Activated naive CD4-positive, alpha-beta T cell treated with anti-CD3 and anti-CD28 coated beads, Interleukin-2, amount 10 ng/mL, durations not matched to agents 7 days and 5 days (primary cell): ENCODE measurements around the gene NABP2.

Experiments
- CTCF ChIA-PET: fragments of 350-600 bp; sonication (Branson Sonifier 250); formaldehyde crosslinking; loops from one replicate; lab custom pipeline; 2021; ENCODE audit warnings: antibody characterized with exemption; lab: Charles Lee
- DNase-seq: peaks from one replicate; pipeline ENCODE4 v3.0.0-alpha.2; 2020
- H3K27ac Mint-ChIP-seq: one replicate; pipeline ENCODE4 v1.8.0; 2021; ENCODE audit warnings: mild to moderate bottlenecking, moderate library complexity, mixed read lengths
- H3K27me3 Mint-ChIP-seq: one replicate; pipeline ENCODE4 v1.8.0; 2021; ENCODE audit warnings: mild to moderate bottlenecking, mixed read lengths
- H3K36me3 Mint-ChIP-seq: one replicate; pipeline ENCODE4 v1.8.0; 2021; ENCODE audit warnings: mixed read lengths
- H3K4me1 Mint-ChIP-seq: one replicate; pipeline ENCODE4 v1.8.0; 2021; ENCODE audit warnings: mixed read lengths
- H3K4me3 Mint-ChIP-seq: one replicate; pipeline ENCODE4 v1.8.0; 2021; ENCODE audit warnings: mild to moderate bottlenecking, moderate library complexity, mixed read lengths
- H3K9me3 Mint-ChIP-seq: one replicate; pipeline ENCODE4 v1.8.0; 2021; ENCODE audit warnings: mixed read lengths

NABP2 gene

GRCh38 chr12:56221232-56221756, 2.8 kb upstream of the NABP2 start:
- CTCF ChIA-PET: interaction anchor here (0.8 to 4.1 kb wide), 11 partner anchors 15 to 281 kb away, joined by 3 to 34 read pairs (median 5); partner anchors contain the start of genes ESYT1, SMARCC2 and ZC3H10
- peaks cover 11% of the 10 kb centered on the region for H3K36me3 Mint-ChIP-seq
- no peaks in the 10 kb centered on the region for H3K9me3 Mint-ChIP-seq
- peak overlapping the region; percentile 99 for H3K4me3 Mint-ChIP-seq
- H3K27me3 Mint-ChIP-seq: no peaks in the 10 kb centered on the region
- H3K4me1 Mint-ChIP-seq: peaks cover 54% of the 10 kb centered on the region
- no peak for DNase-seq
- peak overlapping the region; percentile 93 for H3K27ac Mint-ChIP-seq

- Mint-ChIP-seq H3K36me3 (peaks cover 8% of the 10 kb centered on the region), H3K9me3 (no peaks in the 10 kb centered on the region), H3K27me3 (no peaks in the 10 kb centered on the region), H3K4me3 (peak within 1 kb of the TSS; percentile 99), H3K4me1 (peaks cover 53% of the 10 kb centered on the region), H3K27ac (peak within 1 kb of the TSS; percentile 93)
- DNase-seq: peak; percentile 95
- CTCF ChIA-PET: interaction anchor here (0.6 to 4.1 kb wide), 19 partner anchors 12 to 281 kb away, joined by 3 to 34 read pairs (median 4); partner anchors contain the start of genes ANKRD52, ESYT1, SMARCC2 and ZC3H10
Observed at GRCh38 chr12:56221757-56222530, 2.2 kb upstream of the NABP2 start, which contains the start of gene RNF41. Gene RNF41 (minus strand): TSS chr12:56221922. CDS start chr12:56214047, 7,875 bp downstream.

GRCh38 chr12:56222531-56222895, 1.6 kb upstream of the NABP2 start:
- Mint-ChIP-seq H3K4me1 (peaks cover 53% of the 10 kb centered on the region), H3K27me3 (no peaks in the 10 kb centered on the region), H3K9me3 (no peaks in the 10 kb centered on the region), H3K36me3 (peaks cover 8% of the 10 kb centered on the region), H3K4me3 (peak overlapping the region; percentile 99), H3K27ac (peak overlapping the region; percentile 93)
- no peak for DNase-seq
- CTCF ChIA-PET: interaction anchor here (0.6 to 4.1 kb wide), 14 partner anchors 11 to 282 kb away, joined by 3 to 34 read pairs (median 4); partner anchors contain the start of genes ANKRD52, ESYT1, SMARCC2 and ZC3H10

GRCh38 chr12:56223571-56224101, 506 bp upstream of the NABP2 start:
- peak overlapping the region; percentile 81 for H3K27ac Mint-ChIP-seq
- CTCF ChIA-PET: interaction anchor here (1.4 to 4.1 kb wide), 3 partner anchors 17 to 34 kb away, joined by 7 to 34 read pairs (median 17); partner anchors contain the start of gene SMARCC2
- H3K27me3 Mint-ChIP-seq: no peaks in the 10 kb centered on the region
- no peak for DNase-seq
- no peaks in the 10 kb centered on the region for H3K9me3 Mint-ChIP-seq
- peaks cover 8% of the 10 kb centered on the region for H3K36me3 Mint-ChIP-seq
- peaks cover 53% of the 10 kb centered on the region for H3K4me1 Mint-ChIP-seq
- H3K4me3 Mint-ChIP-seq: peak overlapping the region; percentile 83

GRCh38 chr12:56224954-56225353, 812 bp downstream of the NABP2 start:
- CTCF ChIA-PET: no interaction called here
- peak overlapping the region; percentile 81 for H3K27ac Mint-ChIP-seq
- H3K9me3 Mint-ChIP-seq: no peaks in the 10 kb centered on the region
- peaks cover 52% of the 10 kb centered on the region for H3K4me1 Mint-ChIP-seq
- DNase-seq: no peak
- peaks cover 10% of the 10 kb centered on the region for H3K36me3 Mint-ChIP-seq
- H3K27me3 Mint-ChIP-seq: no peaks in the 10 kb centered on the region
- peak overlapping the region; percentile 83 for H3K4me3 Mint-ChIP-seq

- Mint-ChIP-seq H3K9me3 (no peaks in the 10 kb centered on the region), H3K27ac (no peak overlapping the region), H3K4me3 (no peak overlapping the region), H3K4me1 (peaks cover 20% of the 10 kb centered on the region), H3K36me3 (peaks cover 6% of the 10 kb centered on the region), H3K27me3 (no peaks in the 10 kb centered on the region)
- CTCF ChIA-PET: no interaction called here
- DNase-seq: no peak
Observed at GRCh38 chr12:56229082-56229481, 4.9 kb downstream of the NABP2 start.

- Mint-ChIP-seq H3K27ac (no peak within 1 kb of the TSS), H3K4me1 (peaks cover 13% of the 10 kb centered on the region), H3K9me3 (no peaks in the 10 kb centered on the region), H3K36me3 (peaks cover 6% of the 10 kb centered on the region), H3K27me3 (no peaks in the 10 kb centered on the region), H3K4me3 (no peak within 1 kb of the TSS)
- no peak for DNase-seq
- CTCF ChIA-PET: no interaction called here
Observed at GRCh38 chr12:56229916-56230431, 5.8 kb downstream of the NABP2 start, which contains the start of gene SLC39A5. Gene SLC39A5 (plus strand): TSS chr12:56230051. CDS start chr12:56231275, 1,224 bp downstream.

GRCh38 chr12:56230432-56231183, 6.5 kb downstream of the NABP2 start:
- peaks cover 6% of the 10 kb centered on the region for H3K36me3 Mint-ChIP-seq
- H3K4me1 Mint-ChIP-seq: peaks cover 7% of the 10 kb centered on the region
- no peaks in the 10 kb centered on the region for H3K9me3 Mint-ChIP-seq
- H3K27ac Mint-ChIP-seq: no peak overlapping the region
- CTCF ChIA-PET: interaction anchor here (0.6 to 0.7 kb wide), 2 partner anchors 24 to 45 kb away, joined by 3 to 4 read pairs; no protein-coding TSS in a partner anchor
- H3K4me3 Mint-ChIP-seq: no peak overlapping the region
- DNase-seq: no peak
- no peaks in the 10 kb centered on the region for H3K27me3 Mint-ChIP-seq

GRCh38 chr12:56231184-56231582, 7.0 kb downstream of the NABP2 start:
- Mint-ChIP-seq H3K4me3 (no peak overlapping the region), H3K27me3 (no peaks in the 10 kb centered on the region), H3K27ac (no peak overlapping the region), H3K4me1 (peaks cover 2% of the 10 kb centered on the region), H3K9me3 (no peaks in the 10 kb centered on the region), H3K36me3 (peaks cover 4% of the 10 kb centered on the region)
- CTCF ChIA-PET: interaction anchor here (0.7 kb wide), 2 partner anchors 15 to 45 kb away, joined by 3 read pairs; no protein-coding TSS in a partner anchor
- no peak for DNase-seq

- H3K27ac Mint-ChIP-seq: no peak overlapping the region
- CTCF ChIA-PET: interaction anchor here (0.8 to 1.2 kb wide), 2 partner anchors 28 to 42 kb away, joined by 3 to 4 read pairs; no protein-coding TSS in a partner anchor
- no peak for DNase-seq
- no peaks in the 10 kb centered on the region for H3K4me1 Mint-ChIP-seq
- H3K4me3 Mint-ChIP-seq: no peak overlapping the region
- H3K9me3 Mint-ChIP-seq: no peaks in the 10 kb centered on the region
- no peaks in the 10 kb centered on the region for H3K27me3 Mint-ChIP-seq
- H3K36me3 Mint-ChIP-seq: no peaks in the 10 kb centered on the region
Observed at GRCh38 chr12:56234746-56235436, 10.7 kb downstream of the NABP2 start.

GRCh38 chr12:56236091-56236490, 11.9 kb downstream of the NABP2 start:
- DNase-seq: no peak
- Mint-ChIP-seq H3K36me3 (no peaks in the 10 kb centered on the region), H3K27ac (no peak overlapping the region), H3K4me1 (no peaks in the 10 kb centered on the region), H3K4me3 (no peak overlapping the region), H3K27me3 (no peaks in the 10 kb centered on the region), H3K9me3 (no peaks in the 10 kb centered on the region)
- CTCF ChIA-PET: interaction anchor here (0.8 to 1.0 kb wide), 3 partner anchors 30 to 116 kb away, joined by 3 read pairs; no protein-coding TSS in a partner anchor

- no peaks in the 10 kb centered on the region for H3K9me3 Mint-ChIP-seq
- peaks cover 6% of the 10 kb centered on the region for H3K36me3 Mint-ChIP-seq
- H3K27ac Mint-ChIP-seq: no peak overlapping the region
- CTCF ChIA-PET: interaction anchor here (1.0 kb wide), 2 partner anchors 21 to 117 kb away, joined by 3 to 4 read pairs; partner anchors contain the start of gene ANKRD52
- H3K27me3 Mint-ChIP-seq: no peaks in the 10 kb centered on the region
- no peak overlapping the region for H3K4me3 Mint-ChIP-seq
- no peak for DNase-seq
- no peaks in the 10 kb centered on the region for H3K4me1 Mint-ChIP-seq
Observed at GRCh38 chr12:56236985-56237384, 12.8 kb downstream of the NABP2 start.

GRCh38 chr12:56237552-56237951, 13.4 kb downstream of the NABP2 start:
- CTCF ChIA-PET: interaction anchor here (1.0 kb wide), 1 partner anchor 21 kb away, joined by 4 read pairs; the partner anchor contains the start of gene ANKRD52
- H3K27ac Mint-ChIP-seq: no peak overlapping the region
- H3K9me3 Mint-ChIP-seq: no peaks in the 10 kb centered on the region
- H3K4me1 Mint-ChIP-seq: no peaks in the 10 kb centered on the region
- H3K36me3 Mint-ChIP-seq: peaks cover 11% of the 10 kb centered on the region
- no peaks in the 10 kb centered on the region for H3K27me3 Mint-ChIP-seq
- no peak for DNase-seq
- H3K4me3 Mint-ChIP-seq: no peak overlapping the region
